ENCODE data around the gene LRG1.

GRCh38 chr19:4531562-4532165, 8.2 kb downstream of the LRG1 start:
- no peak for TF ChIP-seq POLR2A (IDR thresholded peaks at IDR 0.05)
- TF ChIP-seq CTCF (IDR thresholded peaks at IDR 0.05): no peak
